ENCODE data around the gene MARK2.

DNA sequence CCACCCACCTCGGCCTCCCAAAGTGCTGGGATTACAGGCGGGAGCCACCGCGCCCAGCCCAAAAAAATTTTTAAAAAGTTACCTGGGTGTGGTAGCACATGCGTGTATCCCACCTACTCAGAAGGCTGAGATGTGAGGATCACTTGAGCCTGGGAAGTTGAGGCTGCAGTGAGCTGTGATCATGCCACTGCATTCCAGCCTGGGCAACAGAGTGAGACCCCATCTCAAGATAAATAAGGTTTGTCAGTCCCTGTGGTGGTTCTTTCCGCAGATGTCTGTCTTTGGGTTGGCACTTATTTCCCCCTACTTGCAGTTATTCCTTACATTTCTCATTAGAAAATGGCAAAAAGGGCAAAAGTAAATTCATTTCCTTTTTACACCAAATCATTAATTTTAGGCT lies 8.0 kb downstream of the MARK2 start:
- TF ChIP-seq, protein P1, sequence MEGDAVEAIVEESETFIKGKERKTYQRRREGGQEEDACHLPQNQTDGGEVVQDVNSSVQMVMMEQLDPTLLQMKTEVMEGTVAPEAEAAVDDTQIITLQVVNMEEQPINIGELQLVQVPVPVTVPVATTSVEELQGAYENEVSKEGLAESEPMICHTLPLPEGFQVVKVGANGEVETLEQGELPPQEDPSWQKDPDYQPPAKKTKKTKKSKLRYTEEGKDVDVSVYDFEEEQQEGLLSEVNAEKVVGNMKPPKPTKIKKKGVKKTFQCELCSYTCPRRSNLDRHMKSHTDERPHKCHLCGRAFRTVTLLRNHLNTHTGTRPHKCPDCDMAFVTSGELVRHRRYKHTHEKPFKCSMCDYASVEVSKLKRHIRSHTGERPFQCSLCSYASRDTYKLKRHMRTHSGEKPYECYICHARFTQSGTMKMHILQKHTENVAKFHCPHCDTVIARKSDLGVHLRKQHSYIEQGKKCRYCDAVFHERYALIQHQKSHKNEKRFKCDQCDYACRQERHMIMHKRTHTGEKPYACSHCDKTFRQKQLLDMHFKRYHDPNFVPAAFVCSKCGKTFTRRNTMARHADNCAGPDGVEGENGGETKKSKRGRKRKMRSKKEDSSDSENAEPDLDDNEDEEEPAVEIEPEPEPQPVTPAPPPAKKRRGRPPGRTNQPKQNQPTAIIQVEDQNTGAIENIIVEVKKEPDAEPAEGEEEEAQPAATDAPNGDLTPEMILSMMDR (conservative IDR thresholded peaks at IDR 0.05; ENCODE audit: low read length): no peak
- no peak for TF ChIP-seq EZH2phosphoT487 (IDR thresholded peaks at IDR 0.05; ENCODE audit: borderline replicate concordance)
